Activated CD4-positive, alpha-beta memory T cell treated with anti-CD3 and anti-CD28 coated beads for 36 hours (primary cell): ENCODE measurements around the gene TMEM43. TPM values are rescaled to one million over a fixed set of nuclear protein-coding genes. Genes with fewer than 3 reads are reported as not detected.
A peak's percentile ranks its signal among the peaks of the same experiment; 100 is the strongest.

Experiments
- CTCF ChIA-PET: fragments of 350-600 bp; sonication (Branson Sonifier 250); formaldehyde crosslinking; loops from one replicate; lab custom pipeline; 2021; ENCODE audit warnings: antibody characterized with exemption, inconsistent platforms; lab: Charles Lee
- POLR2A ChIA-PET: fragments of 350-600 bp; sonication (Branson Sonifier 250); formaldehyde crosslinking; loops from one replicate; lab custom pipeline; 2021; ENCODE audit warnings: antibody characterized with exemption; lab: Charles Lee
- DNase-seq: peaks from one replicate; pipeline ENCODE4 v3.0.0-alpha.2; 2020
- H3K27ac Mint-ChIP-seq: one replicate; pipeline ENCODE4 v1.8.0; 2021; ENCODE audit warnings: mixed read lengths
- H3K27me3 Mint-ChIP-seq: one replicate; pipeline ENCODE4 v1.8.0; 2021; ENCODE audit warnings: mixed read lengths
- H3K36me3 Mint-ChIP-seq: one replicate; pipeline ENCODE4 v1.8.0; 2021; ENCODE audit warnings: mixed read lengths
- H3K4me1 Mint-ChIP-seq: one replicate; pipeline ENCODE4 v1.8.0; 2021; ENCODE audit warnings: low read depth, mixed read lengths
- H3K4me3 Mint-ChIP-seq: one replicate; pipeline ENCODE4 v1.8.0; 2021; ENCODE audit warnings: mild to moderate bottlenecking, mixed read lengths
- H3K9me3 Mint-ChIP-seq: one replicate; pipeline ENCODE4 v1.8.0; 2021; ENCODE audit warnings: mixed read lengths
- intact Hi-C: fragments of 100-400 bp; cut with micrococcal nuclease; formaldehyde crosslinking; loops from one replicate; pipeline ENCODE4 v1.15.1; 2023
- total RNA-seq, 2 experiments: library from RNA; stranded (reverse); gene quantifications; one replicate each; pipeline ENCODE4 v1.2.3, GENCODE V29; 2021

TMEM43 gene
- total RNA-seq, 2 experiments from 2014 or later, result 31.0 to 32.4 TPM

DNA sequence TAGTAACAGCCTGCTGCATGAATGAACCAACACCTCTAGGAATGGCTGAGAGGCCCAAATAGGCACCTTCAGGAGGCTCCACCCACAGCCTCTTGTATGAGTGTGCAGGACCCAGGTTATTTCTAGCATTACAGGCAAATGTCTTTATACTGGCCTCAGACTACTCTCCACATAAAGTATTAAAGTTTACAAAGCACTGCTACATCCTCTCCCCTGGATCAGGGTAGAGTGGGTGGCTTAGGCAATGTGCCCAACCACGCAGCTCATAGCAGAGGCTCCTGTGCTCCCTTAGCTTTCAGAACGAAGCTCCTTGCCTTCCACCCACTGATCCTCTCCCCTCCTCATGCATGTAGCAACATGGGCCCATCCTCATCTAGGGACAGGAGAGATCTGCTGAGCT is 16.3 kb downstream of the TMEM43 start:
- POLR2A ChIA-PET, result interaction anchor here (5.3 kb wide), 1 partner anchor 17 kb away, joined by 52 read pairs; the partner anchor contains the start of genes CHCHD4 and TMEM43
- no peak overlapping the region for H3K4me3 Mint-ChIP-seq

DNA sequence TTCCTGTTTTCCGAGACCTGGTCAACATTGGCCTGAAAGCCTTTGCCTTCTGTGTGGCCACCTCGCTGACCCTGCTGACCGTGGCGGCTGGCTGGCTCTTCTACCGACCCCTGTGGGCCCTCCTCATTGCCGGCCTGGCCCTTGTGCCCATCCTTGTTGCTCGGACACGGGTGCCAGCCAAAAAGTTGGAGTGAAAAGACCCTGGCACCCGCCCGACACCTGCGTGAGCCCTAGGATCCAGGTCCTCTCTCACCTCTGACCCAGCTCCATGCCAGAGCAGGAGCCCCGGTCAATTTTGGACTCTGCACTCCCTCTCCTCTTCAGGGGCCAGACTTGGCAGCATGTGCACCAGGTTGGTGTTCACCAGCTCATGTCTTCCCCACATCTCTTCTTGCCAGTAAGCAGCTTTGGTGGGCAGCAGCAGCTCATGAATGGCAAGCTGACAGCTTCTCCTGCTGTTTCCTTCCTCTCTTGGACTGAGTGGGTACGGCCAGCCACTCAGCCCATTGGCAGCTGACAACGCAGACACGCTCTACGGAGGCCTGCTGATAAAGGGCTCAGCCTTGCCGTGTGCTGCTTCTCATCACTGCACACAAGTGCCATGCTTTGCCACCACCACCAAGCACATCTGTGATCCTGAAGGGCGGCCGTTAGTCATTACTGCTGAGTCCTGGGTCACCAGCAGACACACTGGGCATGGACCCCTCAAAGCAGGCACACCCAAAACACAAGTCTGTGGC is 16.9 kb downstream of the TMEM43 start:
- intact Hi-C loops, result no loop called here
- Mint-ChIP-seq H3K4me3 (no peak overlapping the region), H3K27me3 (no peaks in the 10 kb centered on the region), H3K27ac (peak overlapping the region; percentile 85), H3K4me1 (peaks cover 59% of the 10 kb centered on the region), H3K36me3 (peaks cover 36% of the 10 kb centered on the region), H3K9me3 (no peaks in the 10 kb centered on the region)
- DNase-seq, result peak; percentile 16
- ChIA-PET POLR2A (interaction anchor here (1.7 to 5.3 kb wide), 2 partner anchors 17 to 36 kb away, joined by 20 to 52 read pairs; partner anchors contain the start of genes CHCHD4, LSM3, TMEM43 and XPC), CTCF (interaction anchor here (3.6 kb wide), 1 partner anchor 17 kb away, joined by 21 read pairs; the partner anchor contains the start of genes CHCHD4 and TMEM43)

More for the DNA sequence above, 16.3 kb downstream of the TMEM43 start:
- CTCF ChIA-PET, result no interaction called here
- Mint-ChIP-seq H3K36me3 (peaks cover 36% of the 10 kb centered on the region), H3K27me3 (no peaks in the 10 kb centered on the region), H3K9me3 (no peaks in the 10 kb centered on the region), H3K27ac (peak overlapping the region; percentile 85), H3K4me1 (peaks cover 55% of the 10 kb centered on the region)
- DNase-seq, result peak; percentile 20
- intact Hi-C loops, result no loop called here

DNA sequence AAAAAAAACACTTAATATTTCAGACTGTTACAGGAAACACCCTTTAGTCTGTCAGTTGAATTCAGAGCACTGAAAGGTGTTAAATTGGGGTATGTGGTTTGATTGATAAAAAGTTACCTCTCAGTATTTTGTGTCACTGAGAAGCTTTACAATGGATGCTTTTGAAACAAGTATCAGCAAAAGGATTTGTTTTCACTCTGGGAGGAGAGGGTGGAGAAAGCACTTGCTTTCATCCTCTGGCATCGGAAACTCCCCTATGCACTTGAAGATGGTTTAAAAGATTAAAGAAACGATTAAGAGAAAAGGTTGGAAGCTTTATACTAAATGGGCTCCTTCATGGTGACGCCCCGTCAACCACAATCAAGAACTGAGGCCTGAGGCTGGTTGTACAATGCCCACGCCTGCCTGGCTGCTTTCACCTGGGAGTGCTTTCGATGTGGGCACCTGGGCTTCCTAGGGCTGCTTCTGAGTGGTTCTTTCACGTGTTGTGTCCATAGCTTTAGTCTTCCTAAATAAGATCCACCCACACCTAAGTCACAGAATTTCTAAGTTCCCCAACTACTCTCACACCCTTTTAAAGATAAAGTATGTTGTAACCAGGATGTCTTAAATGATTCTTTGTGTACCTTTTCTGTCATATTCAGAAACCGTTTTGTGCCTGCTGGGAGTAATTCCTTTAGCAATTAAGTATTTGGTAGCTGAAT is 17.9 kb downstream of the TMEM43 start:
- intact Hi-C loops, result no loop called here
- Mint-ChIP-seq H3K4me3 (no peak overlapping the region), H3K4me1 (peaks cover 59% of the 10 kb centered on the region), H3K27me3 (no peaks in the 10 kb centered on the region), H3K9me3 (no peaks in the 10 kb centered on the region), H3K36me3 (peaks cover 36% of the 10 kb centered on the region), H3K27ac (peak overlapping the region; percentile 85)
- peak; percentile 70 for DNase-seq
- ChIA-PET CTCF (interaction anchor here (0.9 to 3.6 kb wide), 2 partner anchors 9 to 18 kb away, joined by 3 to 21 read pairs; partner anchors contain the start of genes CHCHD4 and TMEM43), POLR2A (interaction anchor here (1.4 to 5.3 kb wide), 4 partner anchors 8 to 35 kb away, joined by 6 to 52 read pairs (median 18); partner anchors contain the start of genes CHCHD4, LSM3, TMEM43 and XPC)

DNA sequence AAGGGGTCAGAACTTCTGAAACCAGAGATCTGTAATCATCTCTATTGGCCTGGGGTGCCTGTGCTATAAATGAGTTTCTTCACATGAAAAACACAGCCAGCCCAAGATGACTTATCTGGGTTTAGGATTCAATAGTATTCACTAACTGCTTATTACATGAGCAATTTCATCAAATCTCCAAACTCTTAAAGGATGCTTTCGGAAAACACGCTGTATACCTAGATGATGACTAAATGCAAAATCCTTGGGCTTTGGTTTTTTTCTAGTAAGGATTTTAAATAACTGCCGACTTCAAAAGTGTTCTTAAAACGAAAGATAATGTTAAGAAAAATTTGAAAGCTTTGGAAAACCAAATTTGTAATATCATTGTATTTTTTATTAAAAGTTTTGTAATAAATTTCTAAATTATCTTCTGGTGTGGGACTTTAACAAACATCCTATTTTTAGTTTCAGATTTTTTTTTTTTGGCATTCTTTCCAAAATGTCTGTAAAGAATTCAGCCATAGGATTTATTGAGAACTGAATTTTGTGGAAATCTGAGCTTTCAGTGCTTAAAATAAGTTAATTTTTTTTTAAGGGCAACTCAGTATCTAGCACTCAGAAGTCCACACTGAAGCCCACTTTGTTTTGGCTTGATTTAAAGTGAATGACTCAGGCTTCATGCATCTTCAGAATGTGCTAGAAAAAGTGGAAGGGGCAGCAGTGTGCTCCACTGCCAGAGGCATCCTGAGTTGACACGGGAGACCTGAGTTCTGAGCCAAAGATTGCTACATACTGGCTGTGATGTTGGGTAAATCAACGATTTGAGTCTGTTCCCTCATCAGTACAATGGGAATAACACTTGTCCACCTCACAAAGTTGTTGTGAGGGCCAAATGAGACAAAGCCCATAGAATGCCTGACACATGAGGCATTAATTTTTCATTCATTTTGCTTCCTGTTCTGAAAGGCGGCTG is 18.7 kb downstream of the TMEM43 start:
- no peaks in the 10 kb centered on the region for H3K27me3 Mint-ChIP-seq
- H3K4me3 Mint-ChIP-seq, result no peak overlapping the region
- peaks cover 59% of the 10 kb centered on the region for H3K4me1 Mint-ChIP-seq
- intact Hi-C loops, result loop anchor here (1.0 kb wide), 2 partner anchors 19 to 35 kb away; partner anchors contain the start of genes CHCHD4, LSM3 and XPC
- ChIA-PET POLR2A (interaction anchor here (1.4 to 5.3 kb wide), 5 partner anchors 9 to 35 kb away, joined by 6 to 52 read pairs (median 15); partner anchors contain the start of genes CHCHD4, LSM3, TMEM43 and XPC), CTCF (interaction anchor here (0.9 to 3.6 kb wide), 4 partner anchors 10 to 486 kb away, joined by 3 to 21 read pairs (median 5); partner anchors contain the start of genes CHCHD4 and TMEM43)
- no peak for DNase-seq
- peaks cover 32% of the 10 kb centered on the region for H3K36me3 Mint-ChIP-seq
- no peaks in the 10 kb centered on the region for H3K9me3 Mint-ChIP-seq
- H3K27ac Mint-ChIP-seq, result peak overlapping the region; percentile 85

DNA sequence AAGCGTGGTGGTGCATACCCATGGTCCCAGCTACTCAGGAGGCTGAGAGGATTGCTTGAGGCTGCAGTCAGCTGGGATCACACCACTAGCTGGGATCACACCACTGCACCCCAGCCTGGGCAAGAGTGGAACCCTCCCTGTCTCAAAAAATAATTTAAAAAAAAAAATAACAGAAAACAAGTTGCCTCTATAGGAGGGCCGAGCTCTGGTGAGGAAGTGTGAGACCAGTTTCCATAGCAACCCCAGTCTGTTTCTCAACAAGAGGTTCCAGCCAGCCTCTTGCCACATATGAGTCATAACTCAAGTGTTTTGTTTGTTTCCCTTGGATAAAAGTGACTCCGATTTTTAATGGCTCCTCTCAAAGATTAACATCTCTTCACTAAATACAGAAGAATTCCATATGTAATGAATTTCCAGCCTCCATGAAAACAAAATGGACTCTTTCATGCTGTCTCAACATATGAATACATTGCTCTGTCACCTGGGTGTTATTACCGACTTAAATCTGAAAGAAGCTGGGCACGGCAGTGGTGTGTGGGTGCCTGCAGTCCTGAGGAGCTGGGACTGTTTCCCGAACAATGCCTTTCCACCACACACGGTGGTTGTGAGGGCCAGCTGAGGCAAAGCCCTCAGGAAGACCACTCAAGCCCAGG is 19.7 kb downstream of the TMEM43 start:
- Mint-ChIP-seq H3K36me3 (peaks cover 30% of the 10 kb centered on the region), H3K4me3 (peak overlapping the region; percentile 1), H3K9me3 (no peaks in the 10 kb centered on the region), H3K27me3 (no peaks in the 10 kb centered on the region), H3K27ac (peak overlapping the region; percentile 79), H3K4me1 (peaks cover 57% of the 10 kb centered on the region)
- POLR2A ChIA-PET, result interaction anchor here (0.8 to 5.3 kb wide), 5 partner anchors 17 to 34 kb away, joined by 3 to 52 read pairs (median 10); partner anchors contain the start of genes CHCHD4, LSM3 and TMEM43
- CTCF ChIA-PET, result interaction anchor here (1.0 to 3.6 kb wide), 6 partner anchors 15 to 487 kb away, joined by 3 to 21 read pairs (median 5); partner anchors contain the start of genes CHCHD4 and TMEM43
- intact Hi-C loops, result loop anchor here (1.0 kb wide), 2 partner anchors 20 to 34 kb away; partner anchors contain the start of genes CHCHD4, LSM3 and XPC
- peak; percentile 74 for DNase-seq

DNA sequence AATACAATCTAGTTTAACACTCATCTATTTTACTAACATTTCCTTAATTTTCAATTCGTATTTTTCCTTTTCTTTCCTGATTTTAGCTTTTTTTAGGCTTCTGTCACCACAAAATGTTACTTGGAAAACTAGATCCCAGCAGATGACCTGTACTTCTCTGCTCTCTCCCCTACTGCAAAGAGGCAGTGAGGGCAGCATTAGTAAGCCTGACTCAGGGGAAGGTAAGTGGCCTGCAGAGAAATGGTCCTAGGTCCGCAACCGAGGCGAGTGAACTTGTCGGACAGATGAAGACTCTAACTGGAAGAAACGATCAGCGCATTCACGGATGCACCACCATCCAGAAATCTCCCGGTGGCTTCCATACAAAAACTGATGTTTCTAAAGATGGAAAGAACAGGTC is 20.4 kb downstream of the TMEM43 start:
- Mint-ChIP-seq H3K36me3 (peaks cover 27% of the 10 kb centered on the region), H3K4me1 (peaks cover 55% of the 10 kb centered on the region), H3K27ac (peak overlapping the region; percentile 79), H3K9me3 (no peaks in the 10 kb centered on the region), H3K27me3 (no peaks in the 10 kb centered on the region), H3K4me3 (no peak overlapping the region)
- intact Hi-C loops, result no loop called here
- no peak for DNase-seq
- POLR2A ChIA-PET, result interaction anchor here (0.6 to 5.3 kb wide), 4 partner anchors 18 to 804 kb away, joined by 3 to 52 read pairs (median 7); partner anchors contain the start of genes CHCHD4, LSM3 and TMEM43
- CTCF ChIA-PET, result interaction anchor here (1.1 to 3.6 kb wide), 5 partner anchors 15 to 249 kb away, joined by 3 to 21 read pairs (median 7); partner anchors contain the start of genes CHCHD4 and TMEM43

DNA sequence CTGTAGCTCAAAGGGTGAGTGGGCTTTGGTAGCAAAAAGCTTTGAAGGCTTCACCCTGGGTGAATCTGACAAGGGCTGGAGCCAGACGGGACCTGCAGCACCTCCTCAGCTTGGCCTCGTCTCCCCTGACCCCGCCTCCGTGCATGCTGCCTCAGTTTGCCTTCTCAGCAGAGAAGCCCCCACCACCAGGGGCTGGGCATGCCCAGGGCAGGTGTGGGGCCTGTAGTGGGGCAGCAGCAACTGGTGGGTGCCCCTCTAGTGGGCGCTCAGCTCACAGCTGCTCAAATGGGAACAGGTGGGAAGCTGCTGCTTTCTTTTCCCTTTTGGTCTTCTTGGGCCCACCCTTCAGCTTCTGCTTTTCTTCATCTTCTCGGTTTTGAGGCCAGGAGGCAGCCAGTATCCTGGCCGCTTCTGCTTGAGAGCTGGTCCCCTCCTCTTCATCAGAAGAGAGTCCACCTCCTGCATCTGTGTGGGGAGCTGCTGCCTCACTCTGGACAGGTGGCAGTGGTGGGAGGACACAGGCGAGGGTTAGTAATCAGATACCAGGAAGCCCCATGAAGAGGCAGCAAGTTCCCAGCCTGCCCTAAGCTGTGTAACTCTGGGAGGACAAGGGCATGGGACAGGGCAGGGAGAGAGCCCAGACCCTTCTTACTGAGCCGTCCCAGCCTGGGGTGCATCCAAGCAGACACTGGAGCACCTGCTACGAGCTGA is 21.0 kb downstream of the TMEM43 start:
- peaks cover 23% of the 10 kb centered on the region for H3K36me3 Mint-ChIP-seq
- H3K27ac Mint-ChIP-seq, result peak overlapping the region; percentile 39
- CTCF ChIA-PET, result interaction anchor here (1.1 to 3.6 kb wide), 5 partner anchors 14 to 250 kb away, joined by 3 to 21 read pairs (median 7); partner anchors contain the start of genes CHCHD4 and TMEM43
- POLR2A ChIA-PET, result interaction anchor here (0.6 to 5.3 kb wide), 4 partner anchors 19 to 804 kb away, joined by 3 to 52 read pairs (median 4); partner anchors contain the start of genes CHCHD4, TMEM43 and XPC
- intact Hi-C loops, result no loop called here
- no peak for DNase-seq
- no peak overlapping the region for H3K4me3 Mint-ChIP-seq
- no peaks in the 10 kb centered on the region for H3K9me3 Mint-ChIP-seq
- no peaks in the 10 kb centered on the region for H3K27me3 Mint-ChIP-seq
- peaks cover 49% of the 10 kb centered on the region for H3K4me1 Mint-ChIP-seq

DNA sequence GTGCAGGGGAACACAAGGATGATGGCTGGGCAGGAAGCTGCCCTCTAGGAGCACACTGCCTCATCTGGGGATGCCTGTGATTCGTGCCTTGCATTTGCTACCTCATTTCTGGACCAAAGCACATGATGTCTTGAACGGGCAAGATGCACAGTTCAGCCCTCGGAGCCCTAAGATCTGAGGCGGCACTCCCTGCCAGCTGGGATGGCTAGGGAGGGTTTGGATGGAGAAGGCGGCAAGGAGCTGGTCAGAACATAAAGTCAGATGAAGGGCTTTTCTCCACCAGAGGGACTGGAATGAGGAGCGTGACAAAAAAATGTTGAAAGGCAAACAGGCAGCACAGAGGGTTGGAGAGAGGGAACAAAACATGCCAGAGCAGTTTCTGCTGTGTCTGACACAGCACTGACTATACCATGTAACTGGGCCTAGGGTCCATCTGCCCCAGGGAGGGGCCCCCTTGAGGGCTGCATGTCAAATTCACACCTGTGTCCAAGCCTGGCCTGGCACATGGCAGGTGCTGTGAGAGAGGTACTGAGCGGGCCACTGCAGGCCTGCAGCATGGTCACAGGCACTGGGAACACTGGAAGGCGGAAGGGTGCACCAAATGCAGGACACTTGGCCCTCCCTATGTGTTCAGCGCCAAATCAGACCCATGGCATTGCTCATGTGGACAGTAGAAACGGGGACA is 21.7 kb downstream of the TMEM43 start:
- peaks cover 20% of the 10 kb centered on the region for H3K36me3 Mint-ChIP-seq
- H3K4me1 Mint-ChIP-seq, result peaks cover 42% of the 10 kb centered on the region
- CTCF ChIA-PET, result no interaction called here
- intact Hi-C loops, result no loop called here
- H3K27ac Mint-ChIP-seq, result peak overlapping the region; percentile 20
- no peaks in the 10 kb centered on the region for H3K27me3 Mint-ChIP-seq
- POLR2A ChIA-PET, result interaction anchor here (1.1 to 5.3 kb wide), 2 partner anchors 22 to 32 kb away, joined by 3 to 52 read pairs; partner anchors contain the start of genes CHCHD4, TMEM43 and XPC
- H3K4me3 Mint-ChIP-seq, result no peak overlapping the region
- H3K9me3 Mint-ChIP-seq, result no peaks in the 10 kb centered on the region
- DNase-seq, result no peak

DNA sequence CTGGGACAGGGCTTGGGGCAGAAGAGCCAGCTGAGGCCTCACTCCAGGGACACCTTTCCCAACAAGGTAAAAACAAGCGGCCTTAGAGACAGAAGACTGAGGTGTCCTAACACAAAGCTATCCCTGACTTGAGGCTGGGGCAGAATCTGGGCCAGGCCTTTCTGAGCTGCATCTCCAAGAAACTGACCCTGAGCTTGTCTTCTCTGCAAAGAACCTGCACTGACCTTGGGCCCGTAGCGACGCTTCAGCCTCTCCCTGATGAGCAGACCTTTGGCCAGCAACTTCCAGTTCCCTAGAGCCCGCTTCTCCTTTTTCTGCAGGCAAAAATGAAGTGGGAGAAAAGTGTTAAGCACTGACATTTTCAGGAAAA is 22.2 kb downstream of the TMEM43 start:
- ChIA-PET CTCF (no interaction called here), POLR2A (no interaction called here)
- Mint-ChIP-seq H3K27me3 (no peaks in the 10 kb centered on the region), H3K4me1 (peaks cover 37% of the 10 kb centered on the region), H3K9me3 (no peaks in the 10 kb centered on the region), H3K36me3 (peaks cover 15% of the 10 kb centered on the region), H3K4me3 (no peak overlapping the region), H3K27ac (peak overlapping the region; percentile 64)
- intact Hi-C loops, result no loop called here
- no peak for DNase-seq
